Activated T-cell treated with anti-CD3 and anti-CD28 coated beads, Interleukin-2, amount 50 U/mL, for 1 hour (primary cell): ENCODE measurements around the gene ILDR1.
"Not testable (repeated sequence)": the region's sequence is repeated elsewhere in the genome, so short reads cannot be mapped to it uniquely, and the experiment has no call there.

Source experiments
- DNase-seq: peaks from one replicate; pipeline ENCODE4 v3.0.0-alpha.2; 2020

The ILDR1 gene

GRCh38 chr3:122021811-122022401, at the start of gene ILDR1:
ILDR1 (minus strand) TSS chr3:122022247; CDS start chr3:122022077, 170 bp downstream.
- no peak for DNase-seq

GRCh38 chr3:122067588-122068240, 45.7 kb upstream of the ILDR1 start:
- DNase-seq: no peak

GRCh38 chr3:122067214-122067550, 45.1 kb upstream of the ILDR1 start:
- no peak for DNase-seq

- no peak for DNase-seq
These were observed 44.5 kb upstream of the ILDR1 start for GRCh38 chr3:122066331-122067213.

- no peak for DNase-seq
These were observed 42.3 kb upstream of the ILDR1 start for GRCh38 chr3:122064326-122064725.

GRCh38 chr3:122063908-122064307, 41.9 kb upstream of the ILDR1 start:
- DNase-seq: no peak

GRCh38 chr3:122060040-122060698, 38.1 kb upstream of the ILDR1 start:
- DNase-seq: no peak

- no peak for DNase-seq
These were observed 36.2 kb upstream of the ILDR1 start for GRCh38 chr3:122058294-122058693.

- DNase-seq: no peak
These were observed 35.6 kb upstream of the ILDR1 start for GRCh38 chr3:122057671-122058070.

- DNase-seq: no peak
These were observed 33.2 kb upstream of the ILDR1 start, which contains the start of gene CD86 for GRCh38 chr3:122055215-122055614. CD86 (plus strand) TSS chr3:122055362; CDS start chr3:122055490, 128 bp downstream.

GRCh38 chr3:122052968-122053367, 30.9 kb upstream of the ILDR1 start:
- DNase-seq: no peak

GRCh38 chr3:122047773-122048172, 25.7 kb upstream of the ILDR1 start:
- not testable (repeated sequence) for DNase-seq

- not testable (repeated sequence) for DNase-seq
These were observed 25.2 kb upstream of the ILDR1 start for GRCh38 chr3:122047296-122047695.

- no peak for DNase-seq
These were observed 11.0 kb upstream of the ILDR1 start for GRCh38 chr3:122033023-122033422.

- DNase-seq: no peak
These were observed 10.5 kb upstream of the ILDR1 start for GRCh38 chr3:122032531-122032930.

- no peak for DNase-seq
These were observed 9.0 kb upstream of the ILDR1 start for GRCh38 chr3:122031123-122031468.

- DNase-seq: no peak
These were observed 8.5 kb upstream of the ILDR1 start for GRCh38 chr3:122030381-122031122.

- DNase-seq: no peak
These were observed 3.2 kb upstream of the ILDR1 start for GRCh38 chr3:122025296-122025695.

GRCh38 chr3:122024800-122025199, 2.8 kb upstream of the ILDR1 start:
- DNase-seq: no peak

- DNase-seq: no peak
These were observed 1.4 kb upstream of the ILDR1 start for GRCh38 chr3:122023335-122023910.

GRCh38 chr3:122021037-122021436, 1.0 kb downstream of the ILDR1 start:
- no peak for DNase-seq

GRCh38 chr3:122019493-122019892, 2.6 kb downstream of the ILDR1 start:
- DNase-seq: no peak
